Left lung (tissue), 10 donors: ENCODE measurements around the gene VOPP1. TPM values are rescaled to one million over a fixed set of nuclear protein-coding genes. Genes with fewer than 3 reads are reported as not detected.

Source experiments
- ATAC-seq: fragments of 200-7000 bp; cut with Tn5 transposase; one replicate; pipeline ENCODE4 v1.9.1; 2020; ENCODE audit warnings: moderate library complexity
- DNase-seq, 4 donors: peaks; one replicate each; pipeline ENCODE4 v3.0.0-alpha.2; 2013 to 2020
- H3K27ac ChIP-seq, 2 donors: fragments of 200-600 bp; sonication (generic) in 1 of 2; one replicate each; pipeline versions ENCODE4 v1.5.0 to v1.8.0; 2020 to 2021
- H3K27me3 ChIP-seq, 2 donors: fragments of 200-600 bp; sonication (generic) in 1 of 2; one replicate each; pipeline versions ENCODE4 v1.5.0 to v1.8.0; 2020 to 2021
- H3K36me3 ChIP-seq, 2 donors: fragments of 200-600 bp; sonication (generic) in 1 of 2; one replicate each; pipeline versions ENCODE4 v1.5.0 to v1.8.0; 2020 to 2021
- H3K4me1 ChIP-seq, 2 donors: fragments of 200-600 bp; one replicate each; pipeline ENCODE4 v1.8.0; 2021
- H3K4me3 ChIP-seq, 2 donors: fragments of 200-600 bp; sonication (generic) in 1 of 2; one replicate each; pipeline versions ENCODE4 v1.5.0 to v1.8.0; 2020 to 2021; ENCODE audit warnings: mild to moderate bottlenecking in 1 of 2
- H3K9me3 ChIP-seq, 2 donors: fragments of 200-600 bp; sonication (generic) in 1 of 2; one replicate each; pipeline versions ENCODE4 v1.5.0 to v1.8.0; 2020 to 2021
- intact Hi-C, 2 donors: fragments of 100-400 bp; cut with DNase I; formaldehyde crosslinking; loops; one replicate each; pipeline versions ENCODE4 v1.11.2 to v1.14.2; 2022
- polyA plus RNA-seq, 6 donors: library from polyadenylated mRNA; unstranded; fragments of 120-200 nt; gene quantifications; one replicate each; pipeline ENCODE4 v1.2.1, GENCODE V29; 2013; ENCODE audit not compliant: insufficient read length in 6 of 6
- total RNA-seq, 2 donors: library from RNA; stranded (reverse); fragmentation: NEBNext Ultra II Directional; extraction: Animal tissue kit (Norgen Biotek cat#: 25700); gene quantifications; one replicate each; pipeline ENCODE4 v1.2.1, GENCODE V29; 2021
- TF ChIP-seq, protein P1 (sequence below), 2 donors: fragments of 200-600 bp; sonication (generic) in 1 of 2; IDR thresholded peaks; one replicate each; pipeline versions ENCODE4 v1.5.0 to v1.8.0; 2021; ENCODE audit warnings: antibody characterized with exemption in 2 of 2
- donor health status: DM: no; HTN: yes; CAD: no.
- donor health status: DM: no; HTN: no; CAD: no.

VOPP1 gene
- total and polyA plus RNA-seq, 8 donors = 35.4 to 68.5 (median 40.4) TPM

DNA sequence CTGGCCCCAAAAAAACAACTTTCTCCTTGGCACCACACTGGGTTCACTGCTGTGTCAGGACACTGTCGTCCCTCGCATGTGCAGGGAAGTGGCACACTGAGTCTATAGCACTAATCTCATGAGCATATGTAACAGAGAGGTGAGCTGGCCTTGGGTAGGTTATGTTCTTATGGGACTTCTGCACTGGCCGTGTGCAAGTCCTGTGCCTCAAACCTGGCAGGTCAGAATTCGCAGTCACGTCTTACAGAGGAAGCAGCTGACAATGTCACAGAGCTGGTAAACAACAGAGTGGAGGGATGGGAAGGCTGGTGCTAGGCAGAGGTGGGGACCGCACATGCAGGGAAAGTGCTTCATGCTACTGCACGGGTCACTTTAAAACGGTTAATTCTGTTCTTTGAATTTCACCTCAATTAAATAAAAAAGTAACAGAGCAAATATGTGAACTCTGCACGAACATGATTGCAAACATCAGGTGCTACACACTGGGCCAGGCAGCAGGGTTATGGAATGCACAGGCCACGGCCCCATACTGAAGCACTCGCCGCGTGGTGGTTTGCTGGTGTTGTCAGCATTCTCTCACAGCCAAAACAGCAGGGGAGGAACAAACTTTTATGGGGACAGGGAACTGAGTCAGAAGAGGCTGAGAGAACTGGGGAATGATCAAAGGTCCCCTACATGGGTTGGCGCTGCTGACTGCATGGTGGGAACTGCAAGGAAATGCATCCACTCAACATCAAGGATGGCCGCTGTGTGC is 54.2 kb downstream of the VOPP1 start:
- TF ChIP-seq, protein P1, sequence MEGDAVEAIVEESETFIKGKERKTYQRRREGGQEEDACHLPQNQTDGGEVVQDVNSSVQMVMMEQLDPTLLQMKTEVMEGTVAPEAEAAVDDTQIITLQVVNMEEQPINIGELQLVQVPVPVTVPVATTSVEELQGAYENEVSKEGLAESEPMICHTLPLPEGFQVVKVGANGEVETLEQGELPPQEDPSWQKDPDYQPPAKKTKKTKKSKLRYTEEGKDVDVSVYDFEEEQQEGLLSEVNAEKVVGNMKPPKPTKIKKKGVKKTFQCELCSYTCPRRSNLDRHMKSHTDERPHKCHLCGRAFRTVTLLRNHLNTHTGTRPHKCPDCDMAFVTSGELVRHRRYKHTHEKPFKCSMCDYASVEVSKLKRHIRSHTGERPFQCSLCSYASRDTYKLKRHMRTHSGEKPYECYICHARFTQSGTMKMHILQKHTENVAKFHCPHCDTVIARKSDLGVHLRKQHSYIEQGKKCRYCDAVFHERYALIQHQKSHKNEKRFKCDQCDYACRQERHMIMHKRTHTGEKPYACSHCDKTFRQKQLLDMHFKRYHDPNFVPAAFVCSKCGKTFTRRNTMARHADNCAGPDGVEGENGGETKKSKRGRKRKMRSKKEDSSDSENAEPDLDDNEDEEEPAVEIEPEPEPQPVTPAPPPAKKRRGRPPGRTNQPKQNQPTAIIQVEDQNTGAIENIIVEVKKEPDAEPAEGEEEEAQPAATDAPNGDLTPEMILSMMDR (IDR thresholded peaks at IDR 0.05) = no peak
- peaks cover 0 to 53% of the 10 kb centered on the region in 2 donors for H3K36me3 ChIP-seq
- no peak for ATAC-seq
- no peaks in the 10 kb centered on the region for H3K9me3 ChIP-seq
- H3K4me1 ChIP-seq = no peaks in the 10 kb centered on the region
- H3K4me3 ChIP-seq = no peak overlapping the region
- intact Hi-C loops = no loop called here
- DNase-seq = no peak
- no peaks in the 10 kb centered on the region for H3K27me3 ChIP-seq
- no peak overlapping the region for H3K27ac ChIP-seq

- TF ChIP-seq, protein P1 (IDR thresholded peaks at IDR 0.05) = no peak
- ATAC-seq = no peak
- Histone ChIP-seq H3K9me3 (no peaks in the 10 kb centered on the region), H3K4me3 (no peak overlapping the region), H3K27me3 (no peaks in the 10 kb centered on the region), H3K4me1 (no peaks in the 10 kb centered on the region), H3K27ac (no peak overlapping the region), H3K36me3 (peaks cover 0 to 61% of the 10 kb centered on the region in 2 donors)
- DNase-seq = no peak
- intact Hi-C loops = no loop called here
These were observed 55.1 kb downstream of the VOPP1 start for GRCh38 chr7:55517191-55517633.

DNA sequence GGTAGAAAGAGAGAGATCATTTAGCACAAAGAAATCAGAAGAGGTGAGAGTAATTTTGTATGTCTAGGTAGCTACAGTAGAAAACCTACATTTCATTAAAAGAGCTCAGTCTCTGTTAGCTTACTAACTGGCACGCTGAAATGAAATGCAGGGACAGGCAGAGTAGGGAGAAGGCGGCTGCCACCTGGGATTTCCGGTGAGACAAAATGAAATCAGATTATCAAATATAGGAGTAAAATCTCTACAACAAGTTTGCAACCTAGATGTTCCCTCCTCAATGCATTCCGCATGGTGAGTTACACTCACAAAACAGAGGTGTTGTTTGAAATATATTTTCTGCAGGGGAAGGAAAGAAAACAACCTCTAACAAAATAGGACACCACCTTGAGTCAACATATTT is 55.9 kb downstream of the VOPP1 start:
- ATAC-seq = no peak
- Histone ChIP-seq H3K9me3 (no peaks in the 10 kb centered on the region), H3K4me1 (no peaks in the 10 kb centered on the region), H3K27ac (no peak overlapping the region), H3K4me3 (no peak overlapping the region), H3K27me3 (no peaks in the 10 kb centered on the region), H3K36me3 (peaks cover 0 to 65% of the 10 kb centered on the region in 2 donors)
- no peak for DNase-seq
- TF ChIP-seq, protein P1 (IDR thresholded peaks at IDR 0.05) = no peak
- intact Hi-C loops = no loop called here

DNA sequence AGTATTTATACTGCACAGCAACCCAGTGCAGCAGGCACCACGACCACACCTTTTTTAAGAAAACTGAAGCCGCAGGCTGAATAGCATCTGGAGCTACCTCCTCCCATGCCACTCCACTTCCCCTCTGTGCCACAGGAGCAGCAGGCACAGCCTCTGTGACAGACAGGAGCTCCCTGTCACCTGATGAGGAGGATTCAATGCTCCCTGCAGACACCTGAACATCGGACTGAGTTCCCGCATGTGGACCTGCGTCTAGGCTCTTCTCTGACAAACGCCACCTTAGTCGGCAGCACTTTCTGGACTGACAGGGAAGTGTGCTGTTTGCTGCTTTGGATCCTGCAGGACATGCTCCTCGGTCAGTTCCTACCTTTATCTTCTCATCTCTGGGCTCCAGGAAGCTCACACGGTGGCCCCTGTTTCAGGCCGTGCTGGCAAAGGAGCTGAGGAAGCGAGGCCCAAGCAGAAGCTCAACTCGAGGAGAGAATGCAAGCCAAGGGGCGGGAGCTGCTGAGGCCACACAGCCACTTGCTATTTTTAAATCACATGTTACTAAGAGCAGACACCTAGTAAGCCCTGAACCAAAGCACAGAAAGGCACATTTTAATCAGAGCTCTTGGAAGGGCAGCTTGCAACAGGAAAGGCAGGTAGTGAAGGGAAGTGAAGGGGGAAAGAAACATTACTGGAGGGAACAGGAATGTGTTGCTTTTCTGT is 56.6 kb downstream of the VOPP1 start:
- intact Hi-C loops = no loop called here
- ATAC-seq = no peak

More for the DNA sequence above, 56.6 kb downstream of the VOPP1 start:
- Histone ChIP-seq H3K4me3 (no peak overlapping the region), H3K27me3 (no peaks in the 10 kb centered on the region), H3K36me3 (peaks cover 0 to 62% of the 10 kb centered on the region in 2 donors), H3K4me1 (no peaks in the 10 kb centered on the region), H3K9me3 (no peaks in the 10 kb centered on the region), H3K27ac (no peak overlapping the region)
- DNase-seq = no peak
- TF ChIP-seq, protein P1 (IDR thresholded peaks at IDR 0.05) = no peak
